ENCODE measurements around the gene CNTNAP2. TPM values are rescaled to one million over a fixed set of nuclear protein-coding genes. Genes with fewer than 3 reads are reported as not detected.
A peak's percentile ranks its signal among the peaks of the same experiment; 100 is the strongest.

CNTNAP2 gene
- total RNA-seq, 1 experiment from 2014 or later = 60.0 TPM

DNA sequence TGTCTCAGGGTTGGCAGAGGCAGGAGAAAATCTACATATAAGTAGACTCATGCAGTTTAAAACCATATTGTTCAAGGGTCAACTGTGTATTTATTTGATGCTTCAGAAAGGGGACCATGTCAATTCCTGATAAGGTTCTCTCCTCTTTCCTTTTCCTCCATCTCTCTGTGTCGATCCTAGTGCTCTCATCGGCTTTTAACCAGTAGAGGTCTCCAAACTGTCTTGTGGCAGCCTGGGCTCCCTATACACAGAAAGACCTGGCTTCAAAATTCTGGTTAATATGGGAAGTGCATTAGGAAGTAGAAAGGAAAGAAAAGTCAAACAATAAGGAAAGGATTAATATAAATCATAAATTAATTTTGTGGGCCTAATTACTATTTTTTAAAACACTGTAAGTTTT is 2169.5 kb downstream of the CNTNAP2 start:
- CTCF ChIA-PET = interaction anchor here (0.8 kb wide), 1 partner anchor 194 kb away, joined by 4 read pairs; no protein-coding TSS in a partner anchor
- H3K4me1 ChIP-seq (ENCODE audit: insufficient read depth, low read length, poor library complexity, severe bottlenecking) = no peaks in the 10 kb centered on the region
- no peak overlapping the region for H3K4me3 ChIP-seq (ENCODE audit: low read depth, low read length, poor library complexity, severe bottlenecking)
- H3K36me3 ChIP-seq (ENCODE audit: insufficient read depth, low read length, poor library complexity, severe bottlenecking) = no peaks in the 10 kb centered on the region
- POLR2A ChIA-PET (ENCODE audit: low non-redundant PET) = no interaction called here
- peak; percentile 73 for DNase-seq (ENCODE audit: low spot score)
- no peaks in the 10 kb centered on the region for H3K9me3 ChIP-seq (ENCODE audit: low read depth, low read length, poor library complexity, severe bottlenecking)
- no peak for TF ChIP-seq EZH2 (IDR thresholded peaks at IDR 0.05; ENCODE audit: borderline replicate concordance, low read depth, low read length, poor library complexity, severe bottlenecking)
- TF ChIP-seq, protein P1, sequence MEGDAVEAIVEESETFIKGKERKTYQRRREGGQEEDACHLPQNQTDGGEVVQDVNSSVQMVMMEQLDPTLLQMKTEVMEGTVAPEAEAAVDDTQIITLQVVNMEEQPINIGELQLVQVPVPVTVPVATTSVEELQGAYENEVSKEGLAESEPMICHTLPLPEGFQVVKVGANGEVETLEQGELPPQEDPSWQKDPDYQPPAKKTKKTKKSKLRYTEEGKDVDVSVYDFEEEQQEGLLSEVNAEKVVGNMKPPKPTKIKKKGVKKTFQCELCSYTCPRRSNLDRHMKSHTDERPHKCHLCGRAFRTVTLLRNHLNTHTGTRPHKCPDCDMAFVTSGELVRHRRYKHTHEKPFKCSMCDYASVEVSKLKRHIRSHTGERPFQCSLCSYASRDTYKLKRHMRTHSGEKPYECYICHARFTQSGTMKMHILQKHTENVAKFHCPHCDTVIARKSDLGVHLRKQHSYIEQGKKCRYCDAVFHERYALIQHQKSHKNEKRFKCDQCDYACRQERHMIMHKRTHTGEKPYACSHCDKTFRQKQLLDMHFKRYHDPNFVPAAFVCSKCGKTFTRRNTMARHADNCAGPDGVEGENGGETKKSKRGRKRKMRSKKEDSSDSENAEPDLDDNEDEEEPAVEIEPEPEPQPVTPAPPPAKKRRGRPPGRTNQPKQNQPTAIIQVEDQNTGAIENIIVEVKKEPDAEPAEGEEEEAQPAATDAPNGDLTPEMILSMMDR (conservative IDR thresholded peaks at IDR 0.05; ENCODE audit: low read depth, low read length) = peak; percentile 80
- no TSS peak for BruUV-seq (replicated peaks)
- no peaks in the 10 kb centered on the region for H3K27me3 ChIP-seq (replicated peaks; ENCODE audit: insufficient read depth, low read depth, low read length, poor library complexity)
- intact Hi-C loops (cut with micrococcal nuclease; ENCODE audit: unreplicated experiment) = loop anchor here (1.0 kb wide), 1 partner anchor 194 kb away; no protein-coding TSS in a partner anchor
- H3K27ac ChIP-seq (ENCODE audit: low read depth, low read length, poor library complexity, severe bottlenecking) = no peak overlapping the region

DNA sequence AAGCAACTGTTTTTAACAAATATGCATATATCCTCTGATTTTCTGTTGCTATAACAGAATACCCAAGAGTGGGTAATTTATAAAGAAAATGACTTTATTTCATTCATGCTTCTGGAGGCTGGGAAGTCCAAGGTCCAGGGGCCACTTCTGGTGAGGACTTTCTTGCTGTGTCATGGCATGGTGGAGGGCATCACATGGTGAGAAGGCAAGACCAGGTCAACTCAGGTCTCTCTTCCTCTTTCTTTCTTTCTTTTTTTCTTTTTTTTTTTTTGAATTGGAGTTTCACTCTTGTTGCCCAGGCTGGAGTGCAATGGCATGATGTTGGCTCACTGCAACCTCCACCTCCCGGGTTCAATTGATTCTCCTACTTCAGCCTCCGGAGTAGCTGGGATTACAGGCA is 2170.9 kb downstream of the CNTNAP2 start:
- BruUV-seq (replicated peaks) = no TSS peak
- Histone ChIP-seq H3K9me3 (ENCODE audit: low read depth, low read length, poor library complexity, severe bottlenecking) (no peaks in the 10 kb centered on the region), H3K4me3 (ENCODE audit: low read depth, low read length, poor library complexity, severe bottlenecking) (no peak overlapping the region), H3K36me3 (ENCODE audit: insufficient read depth, low read length, poor library complexity, severe bottlenecking) (no peaks in the 10 kb centered on the region), H3K27ac (ENCODE audit: low read depth, low read length, poor library complexity, severe bottlenecking) (no peak overlapping the region), H3K27me3 (replicated peaks; ENCODE audit: insufficient read depth, low read depth, low read length, poor library complexity) (no peaks in the 10 kb centered on the region), H3K4me1 (ENCODE audit: insufficient read depth, low read length, poor library complexity, severe bottlenecking) (no peaks in the 10 kb centered on the region)
- DNase-seq (ENCODE audit: low spot score) = no peak
- no peak for TF ChIP-seq EZH2 (IDR thresholded peaks at IDR 0.05; ENCODE audit: borderline replicate concordance, low read depth, low read length, poor library complexity, severe bottlenecking)
- TF ChIP-seq, protein P1 (conservative IDR thresholded peaks at IDR 0.05; ENCODE audit: low read depth, low read length) = no peak
- ChIA-PET POLR2A (ENCODE audit: low non-redundant PET) (no interaction called here), CTCF (no interaction called here)
- intact Hi-C loops (cut with micrococcal nuclease; ENCODE audit: unreplicated experiment) = no loop called here

DNA sequence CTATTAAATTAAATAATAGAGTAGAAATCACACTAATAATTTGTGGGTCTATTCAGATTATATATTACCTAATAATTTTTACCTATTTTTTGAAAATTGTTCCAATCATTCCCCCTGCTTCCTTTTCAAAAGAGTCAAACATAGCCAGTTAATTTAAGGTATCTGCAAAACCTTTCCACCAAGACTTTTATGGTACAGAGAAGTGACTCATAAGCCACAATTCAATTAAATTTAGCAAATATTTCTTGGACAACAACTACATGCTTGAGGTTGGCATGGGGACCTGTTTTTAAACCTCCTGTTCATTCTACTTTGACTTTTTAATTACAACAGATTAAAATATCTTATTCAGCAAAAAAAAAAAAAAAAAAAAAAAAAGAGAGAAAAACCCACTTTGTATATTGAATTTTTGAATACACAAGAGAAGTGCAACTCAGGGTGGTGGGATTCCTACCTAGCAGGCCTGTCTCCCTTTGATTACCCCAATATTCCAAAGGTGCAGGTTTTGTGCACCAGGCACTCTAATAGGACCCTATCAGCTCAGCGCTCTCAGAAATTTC is 2172.1 kb downstream of the CNTNAP2 start:
- no peak overlapping the region for H3K4me3 ChIP-seq (ENCODE audit: low read depth, low read length, poor library complexity, severe bottlenecking)
- no peaks in the 10 kb centered on the region for H3K36me3 ChIP-seq (ENCODE audit: insufficient read depth, low read length, poor library complexity, severe bottlenecking)
- no peak for TF ChIP-seq EZH2 (IDR thresholded peaks at IDR 0.05; ENCODE audit: borderline replicate concordance, low read depth, low read length, poor library complexity, severe bottlenecking)
- TF ChIP-seq, protein P1 (conservative IDR thresholded peaks at IDR 0.05; ENCODE audit: low read depth, low read length) = no peak
- ChIA-PET CTCF (no interaction called here), POLR2A (ENCODE audit: low non-redundant PET) (no interaction called here)
- DNase-seq (ENCODE audit: low spot score) = no peak
- no peak overlapping the region for H3K27ac ChIP-seq (ENCODE audit: low read depth, low read length, poor library complexity, severe bottlenecking)
- no TSS peak for BruUV-seq (replicated peaks)
- intact Hi-C loops (cut with micrococcal nuclease; ENCODE audit: unreplicated experiment) = no loop called here
- H3K4me1 ChIP-seq (ENCODE audit: insufficient read depth, low read length, poor library complexity, severe bottlenecking) = no peaks in the 10 kb centered on the region
- no peaks in the 10 kb centered on the region for H3K27me3 ChIP-seq (replicated peaks; ENCODE audit: insufficient read depth, low read depth, low read length, poor library complexity)
- H3K9me3 ChIP-seq (ENCODE audit: low read depth, low read length, poor library complexity, severe bottlenecking) = no peaks in the 10 kb centered on the region
